ENCODE results near the gene WRNIP1. TPM values are rescaled to one million over a fixed set of nuclear protein-coding genes. Genes with fewer than 3 reads are reported as not detected.
A peak's percentile ranks its signal among the peaks of the same experiment; 100 is the strongest.
"Not testable (repeated sequence)": the region's sequence is repeated elsewhere in the genome, so short reads cannot be mapped to it uniquely, and the experiment has no call there.

Gene WRNIP1
- total RNA-seq, 1 experiment from 2014 or later = 47.9 TPM

DNA sequence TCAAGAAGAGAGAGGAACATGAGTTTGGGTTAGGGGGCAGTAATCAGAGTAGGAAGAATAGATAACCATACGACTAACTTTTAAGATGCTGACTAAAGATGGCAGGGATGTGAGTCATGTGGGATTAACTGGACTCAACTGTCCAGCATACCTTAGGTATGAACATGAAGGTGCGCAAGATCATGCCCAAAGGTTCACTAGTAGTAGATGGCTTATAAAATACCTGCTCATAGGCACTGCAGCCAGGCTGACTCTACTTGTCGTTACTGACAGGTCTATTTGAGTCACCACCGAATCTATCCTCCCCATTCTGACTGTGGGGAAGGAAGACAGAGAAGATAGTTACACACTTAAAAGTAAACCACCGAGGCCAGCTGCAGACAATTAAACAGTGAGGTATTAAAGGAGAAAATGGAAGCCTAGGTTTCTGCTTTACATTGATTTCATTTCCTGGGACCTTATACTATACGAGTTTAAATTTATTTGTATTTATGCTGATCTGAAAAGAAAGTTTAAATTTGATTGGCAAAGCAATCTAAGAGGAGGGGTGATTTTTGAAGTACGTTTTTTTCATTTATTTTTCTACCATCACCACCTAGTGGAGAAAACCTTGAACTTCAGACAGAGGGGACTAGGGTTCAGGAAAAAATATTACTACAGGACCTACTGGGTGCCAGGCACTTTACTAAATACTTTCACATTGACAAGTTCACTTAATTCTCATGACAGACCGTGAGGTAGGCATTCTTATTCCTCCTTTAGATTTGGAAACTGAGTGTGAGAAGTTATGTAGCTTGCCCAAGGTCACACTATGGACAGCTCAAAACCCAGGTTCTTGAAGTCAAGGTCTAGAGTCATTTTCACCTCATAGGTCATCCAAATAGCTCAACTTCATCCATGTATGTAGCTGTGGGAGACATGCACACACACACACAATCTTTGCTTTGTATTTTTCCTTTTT lies 4.0 kb upstream of the WRNIP1 start:
- no peaks in the 10 kb centered on the region for H3K9me3 ChIP-seq (ENCODE audit: low read length)
- H4K20me1 ChIP-seq (ENCODE audit: insufficient read depth, low read depth, low read length) = peaks cover 3% of the 10 kb centered on the region; the same call in 1 of the 2 replicates
- H2AFZ ChIP-seq (ENCODE audit: low read length) = no peak overlapping the region
- H3K27ac ChIP-seq (ENCODE audit: low read length) = no peak overlapping the region
- peak; percentile 65 for DNase-seq
- H3K4me1 ChIP-seq (ENCODE audit: low read length) = peaks cover 9% of the 10 kb centered on the region
- H3K4me3 ChIP-seq (ENCODE audit: low read length) = no peak overlapping the region
- H3K9me2 ChIP-seq (replicated peaks; ENCODE audit: insufficient read depth, low read length) = no peaks in the 10 kb centered on the region
- no peaks in the 10 kb centered on the region for H3K36me3 ChIP-seq (ENCODE audit: insufficient read depth, low read length)
- peaks cover 7% of the 10 kb centered on the region for H3K79me2 ChIP-seq (ENCODE audit: low read length)
- H3K9ac ChIP-seq (ENCODE audit: low read length) = no peak overlapping the region
- H3K4me2 ChIP-seq (ENCODE audit: low read depth, low read length, poor library complexity, severe bottlenecking) = no peak overlapping the region
- H3K27me3 ChIP-seq (ENCODE audit: low read length) = no peaks in the 10 kb centered on the region

DNA sequence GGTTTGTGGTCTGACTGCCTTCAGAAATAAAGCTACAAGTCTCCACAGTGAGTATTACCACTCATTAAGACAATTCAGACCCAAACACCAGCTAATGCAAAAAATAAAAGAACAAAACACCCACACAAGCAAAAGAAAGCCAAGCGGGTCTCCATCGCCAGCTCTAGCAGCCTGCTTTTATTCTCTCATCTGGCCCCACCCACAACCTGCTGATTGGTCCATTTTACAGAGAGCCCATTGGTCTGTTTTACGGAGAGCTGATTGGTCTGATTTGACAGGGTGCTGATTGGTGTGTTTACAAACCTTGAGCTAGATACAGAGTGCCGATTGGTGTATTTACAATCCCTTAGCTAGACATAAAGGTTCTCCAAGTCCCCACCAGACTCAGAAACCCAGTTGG lies 2.3 kb upstream of the WRNIP1 start:
- H3K4me2 ChIP-seq (ENCODE audit: low read depth, low read length, poor library complexity, severe bottlenecking); H3K27me3 ChIP-seq (ENCODE audit: low read length); H2AFZ ChIP-seq (ENCODE audit: low read length); H3K4me3 ChIP-seq (ENCODE audit: low read length); H3K36me3 ChIP-seq (ENCODE audit: insufficient read depth, low read length); H3K9ac ChIP-seq (ENCODE audit: low read length); H3K9me3 ChIP-seq (ENCODE audit: low read length); H3K9me2 ChIP-seq (replicated peaks; ENCODE audit: insufficient read depth, low read length); DNase-seq; H3K27ac ChIP-seq (ENCODE audit: low read length): not testable (repeated sequence)
- Histone ChIP-seq H3K79me2 (ENCODE audit: low read length) (peaks cover 24% of the 10 kb centered on the region), H4K20me1 (ENCODE audit: insufficient read depth, low read depth, low read length) (peaks cover 20% of the 10 kb centered on the region), H3K4me1 (ENCODE audit: low read length) (peaks cover 19% of the 10 kb centered on the region)

DNA sequence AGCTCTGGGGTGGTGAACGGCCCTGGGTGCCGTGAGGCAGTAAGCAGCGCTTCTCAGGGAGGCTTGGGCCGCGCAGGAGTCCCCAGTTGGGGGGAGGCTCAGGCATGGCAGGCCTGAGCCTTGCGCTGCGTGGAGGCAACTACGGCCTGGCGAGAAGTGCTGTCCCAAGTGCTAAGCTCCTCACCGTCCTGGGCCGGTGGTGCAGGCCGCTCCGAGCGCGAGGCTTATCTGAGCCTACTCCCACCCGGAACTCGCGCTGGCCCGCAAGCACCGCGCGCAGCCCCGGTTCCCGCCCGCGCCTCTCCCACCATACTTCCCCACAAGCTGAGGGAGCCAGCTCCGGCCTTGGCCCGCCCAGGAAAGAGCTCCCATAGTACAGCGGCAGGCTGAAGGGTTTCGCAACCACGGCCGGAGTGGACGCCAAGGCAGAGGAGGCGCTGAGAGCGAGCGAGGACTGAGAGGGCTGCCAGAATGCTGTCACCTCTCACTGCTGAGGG lies 1.8 kb upstream of the WRNIP1 start:
- peaks cover 29% of the 10 kb centered on the region for H3K79me2 ChIP-seq (ENCODE audit: low read length)
- no peak overlapping the region for H3K4me3 ChIP-seq (ENCODE audit: low read length)
- no peaks in the 10 kb centered on the region for H3K9me2 ChIP-seq (replicated peaks; ENCODE audit: insufficient read depth, low read length)

DNA sequence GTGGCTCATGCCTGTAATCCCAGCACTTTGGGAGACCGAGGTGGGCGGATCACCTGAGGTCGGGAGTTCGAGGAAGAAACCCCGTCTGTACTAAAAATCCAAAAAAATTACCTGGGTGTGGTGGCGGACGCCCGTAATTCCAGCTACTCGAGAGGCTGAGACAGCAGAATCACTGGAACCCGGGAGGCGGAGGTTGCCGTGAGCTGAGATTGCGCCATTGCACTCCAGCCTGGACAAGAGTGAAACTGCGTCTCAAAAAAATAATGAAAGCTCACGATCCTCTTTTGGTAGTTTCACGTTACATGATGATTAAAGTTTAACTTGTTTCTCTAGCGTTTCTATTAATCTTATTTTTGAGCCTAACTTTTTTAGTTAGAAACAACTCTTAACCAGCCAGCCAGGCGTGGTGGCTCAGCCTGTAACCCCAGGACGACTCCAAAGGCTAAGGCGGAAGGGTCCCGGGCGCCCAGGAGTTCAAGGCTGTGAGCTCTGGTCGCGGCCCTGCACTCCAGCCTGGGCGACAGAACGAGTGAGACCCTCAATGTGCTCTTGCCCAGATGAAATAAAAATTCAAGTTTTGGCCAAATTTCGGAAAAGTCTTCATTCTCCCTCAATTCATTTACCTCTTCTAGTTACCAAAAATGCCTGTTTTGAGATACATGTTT lies 1.2 kb upstream of the WRNIP1 start:
- H3K9me3 ChIP-seq (ENCODE audit: low read length) = no peaks in the 10 kb centered on the region
- peak overlapping the region; percentile 75 for H3K4me2 ChIP-seq (ENCODE audit: low read depth, low read length, poor library complexity, severe bottlenecking)
- peaks cover 11% of the 10 kb centered on the region; the same call in 1 of the 2 replicates for H3K36me3 ChIP-seq (ENCODE audit: insufficient read depth, low read length)
- H3K79me2 ChIP-seq (ENCODE audit: low read length) = peaks cover 35% of the 10 kb centered on the region
- no peak for DNase-seq
- peak overlapping the region; percentile 65; the same call in 1 of the 2 replicates for H3K27ac ChIP-seq (ENCODE audit: low read length)
- peak overlapping the region; percentile 84 for H2AFZ ChIP-seq (ENCODE audit: low read length)
- peaks cover 30% of the 10 kb centered on the region for H3K4me1 ChIP-seq (ENCODE audit: low read length)
- peaks cover 31% of the 10 kb centered on the region for H4K20me1 ChIP-seq (ENCODE audit: insufficient read depth, low read depth, low read length)
- peak overlapping the region; percentile 71 for H3K9ac ChIP-seq (ENCODE audit: low read length)
- peak overlapping the region; percentile 62 for H3K4me3 ChIP-seq (ENCODE audit: low read length)
- no peaks in the 10 kb centered on the region for H3K9me2 ChIP-seq (replicated peaks; ENCODE audit: insufficient read depth, low read length)
- H3K27me3 ChIP-seq (ENCODE audit: low read length) = no peaks in the 10 kb centered on the region

More for the DNA sequence above, 1.8 kb upstream of the WRNIP1 start:
- Histone ChIP-seq H3K9me3 (ENCODE audit: low read length) (no peaks in the 10 kb centered on the region), H3K36me3 (ENCODE audit: insufficient read depth, low read length) (peaks cover 5% of the 10 kb centered on the region; the same call in 1 of the 2 replicates), H3K9ac (ENCODE audit: low read length) (no peak overlapping the region), H3K27me3 (ENCODE audit: low read length) (no peaks in the 10 kb centered on the region), H4K20me1 (ENCODE audit: insufficient read depth, low read depth, low read length) (peaks cover 25% of the 10 kb centered on the region), H3K27ac (ENCODE audit: low read length) (no peak overlapping the region), H3K4me1 (ENCODE audit: low read length) (peaks cover 24% of the 10 kb centered on the region), H2AFZ (ENCODE audit: low read length) (no peak overlapping the region), H3K4me2 (ENCODE audit: low read depth, low read length, poor library complexity, severe bottlenecking) (no peak overlapping the region)
- no peak for DNase-seq

DNA sequence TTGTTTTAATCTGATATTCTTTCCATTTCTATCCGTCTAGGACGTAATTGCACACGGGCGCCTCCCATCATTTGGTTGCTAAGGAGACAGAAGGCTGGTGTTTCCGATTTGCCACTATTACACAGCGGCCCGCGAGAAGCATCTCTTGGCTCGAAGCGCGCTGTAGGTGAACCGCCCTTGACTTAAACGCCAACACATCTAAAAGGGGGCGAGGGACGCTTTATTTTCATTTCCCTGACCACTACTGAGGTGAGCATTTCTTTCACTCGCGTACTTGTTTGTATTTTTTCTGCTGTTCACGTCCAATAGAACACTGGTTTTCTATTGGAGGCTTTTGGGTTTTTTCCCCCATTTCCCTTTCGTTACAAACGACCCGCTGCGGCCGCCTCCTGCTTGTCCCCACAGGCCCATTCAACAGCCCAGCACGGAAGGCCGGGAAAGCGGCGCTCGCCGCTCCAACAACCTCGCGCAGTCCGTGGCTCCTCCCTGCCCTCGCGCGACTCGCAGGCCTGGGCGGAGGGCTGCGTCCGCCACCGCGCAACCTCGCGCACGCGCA lies 505 bp upstream of the WRNIP1 start:
- DNase-seq = peak; percentile 91
- Histone ChIP-seq H3K4me3 (ENCODE audit: low read length) (peak overlapping the region; percentile 62), H2AFZ (ENCODE audit: low read length) (peak overlapping the region; percentile 84), H3K9me3 (ENCODE audit: low read length) (no peaks in the 10 kb centered on the region), H4K20me1 (ENCODE audit: insufficient read depth, low read depth, low read length) (peaks cover 31% of the 10 kb centered on the region), H3K79me2 (ENCODE audit: low read length) (peaks cover 42% of the 10 kb centered on the region), H3K4me2 (ENCODE audit: low read depth, low read length, poor library complexity, severe bottlenecking) (peak overlapping the region; percentile 75), H3K27ac (ENCODE audit: low read length) (peak overlapping the region; percentile 65), H3K36me3 (ENCODE audit: insufficient read depth, low read length) (peaks cover 14% of the 10 kb centered on the region; the same call in 1 of the 2 replicates), H3K9me2 (replicated peaks; ENCODE audit: insufficient read depth, low read length) (no peaks in the 10 kb centered on the region), H3K27me3 (ENCODE audit: low read length) (no peaks in the 10 kb centered on the region), H3K9ac (ENCODE audit: low read length) (peak overlapping the region; percentile 71), H3K4me1 (ENCODE audit: low read length) (peaks cover 32% of the 10 kb centered on the region)

DNA sequence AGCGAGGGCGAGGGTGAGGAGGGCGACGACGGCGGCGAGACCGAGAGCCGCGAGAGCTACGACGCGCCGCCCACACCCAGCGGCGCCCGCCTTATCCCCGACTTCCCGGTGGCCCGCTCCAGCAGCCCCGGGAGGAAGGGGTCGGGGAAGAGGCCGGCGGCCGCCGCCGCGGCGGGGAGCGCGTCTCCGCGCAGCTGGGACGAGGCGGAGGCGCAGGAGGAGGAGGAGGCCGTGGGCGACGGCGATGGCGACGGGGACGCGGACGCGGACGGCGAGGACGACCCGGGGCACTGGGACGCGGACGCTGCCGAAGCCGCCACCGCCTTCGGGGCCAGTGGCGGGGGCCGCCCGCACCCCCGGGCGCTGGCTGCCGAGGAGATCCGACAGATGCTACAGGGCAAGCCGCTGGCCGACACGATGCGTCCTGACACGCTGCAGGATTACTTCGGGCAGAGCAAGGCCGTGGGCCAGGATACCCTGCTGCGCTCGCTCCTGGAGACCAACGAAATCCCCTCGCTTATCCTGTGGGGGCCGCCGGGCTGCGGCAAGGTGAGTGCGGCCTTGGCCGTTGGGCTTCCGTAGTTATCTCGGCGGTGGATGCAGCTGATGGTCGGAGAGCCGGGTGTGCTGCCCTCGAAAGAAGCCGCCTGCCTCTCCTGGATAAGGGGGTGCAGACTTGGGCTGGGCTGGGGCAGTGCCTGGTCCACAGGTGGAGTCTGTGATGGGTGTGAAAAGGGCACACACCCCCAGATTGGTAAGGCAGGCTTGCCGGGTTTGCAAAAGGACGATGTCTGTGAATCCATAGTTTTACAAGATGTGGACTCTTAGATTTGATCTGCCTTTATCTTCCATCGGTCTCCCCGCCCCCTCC lies 938 bp downstream of the WRNIP1 start:
- H3K36me3 ChIP-seq (ENCODE audit: insufficient read depth, low read length) = peaks cover 28% of the 10 kb centered on the region; the same call in 1 of the 2 replicates
- no peaks in the 10 kb centered on the region for H3K27me3 ChIP-seq (ENCODE audit: low read length)
- H4K20me1 ChIP-seq (ENCODE audit: insufficient read depth, low read depth, low read length) = peaks cover 39% of the 10 kb centered on the region
- peak overlapping the region; percentile 70 for H3K27ac ChIP-seq (ENCODE audit: low read length)
- DNase-seq = peak; percentile 73
- H3K9ac ChIP-seq (ENCODE audit: low read length) = peak overlapping the region; percentile 97
- peak overlapping the region; percentile 99 for H3K4me3 ChIP-seq (ENCODE audit: low read length)
- H3K9me2 ChIP-seq (replicated peaks; ENCODE audit: insufficient read depth, low read length) = no peaks in the 10 kb centered on the region
- H3K4me2 ChIP-seq (ENCODE audit: low read depth, low read length, poor library complexity, severe bottlenecking) = peak overlapping the region; percentile 100
- peaks cover 34% of the 10 kb centered on the region for H3K4me1 ChIP-seq (ENCODE audit: low read length)
- H3K9me3 ChIP-seq (ENCODE audit: low read length) = no peaks in the 10 kb centered on the region
- H3K79me2 ChIP-seq (ENCODE audit: low read length) = peaks cover 56% of the 10 kb centered on the region
- 0 out of 2 replicates have a peak overlapping the region, but pooled peaks have one; percentile 57 for H2AFZ ChIP-seq (ENCODE audit: low read length)

DNA sequence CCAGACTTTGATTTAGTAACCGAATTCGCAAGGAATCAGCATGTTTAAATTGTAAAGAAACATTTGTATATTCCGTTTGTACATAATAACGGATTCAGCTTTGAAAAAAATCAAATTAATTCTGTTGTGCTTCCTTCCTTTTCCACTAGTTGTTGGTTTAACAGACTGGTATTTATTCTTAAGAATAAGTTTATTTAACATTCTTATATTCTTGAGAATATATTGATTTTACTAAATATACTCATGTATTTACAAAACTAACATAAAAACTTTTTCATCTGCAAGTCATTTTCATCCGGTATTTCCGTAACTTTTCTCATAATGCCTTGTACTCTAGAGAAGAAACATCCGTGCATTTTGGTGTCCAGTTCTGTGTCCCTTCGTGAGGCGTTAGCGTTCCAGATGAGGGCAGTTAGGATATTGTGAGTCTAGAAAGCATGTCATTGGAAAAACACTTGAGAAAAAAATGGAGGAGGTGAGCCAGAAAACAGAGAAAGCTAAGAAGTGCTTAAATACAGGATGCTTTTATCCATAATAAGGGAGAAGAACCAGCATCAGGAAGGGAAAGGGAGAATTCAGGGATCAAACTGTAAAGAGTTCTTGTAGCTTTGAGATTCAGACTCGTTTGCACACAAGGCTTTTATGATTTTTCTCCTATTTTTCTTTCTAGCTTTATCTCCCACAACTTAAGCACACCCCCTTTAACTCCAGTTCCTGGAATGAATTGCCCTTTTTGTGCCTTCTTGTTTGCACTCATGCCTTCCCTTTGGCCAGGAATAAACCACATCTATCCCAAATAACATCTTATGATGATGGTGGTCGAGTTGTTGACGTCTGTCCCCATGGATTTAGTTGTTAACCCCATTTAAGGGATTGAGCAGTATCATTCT lies 1.8 kb downstream of the WRNIP1 start:
- H3K9me3 ChIP-seq (ENCODE audit: low read length) = no peaks in the 10 kb centered on the region
- H3K27ac ChIP-seq (ENCODE audit: low read length) = peak overlapping the region; percentile 70; the same call in 1 of the 2 replicates
- no peak for DNase-seq
- H4K20me1 ChIP-seq (ENCODE audit: insufficient read depth, low read depth, low read length) = peaks cover 41% of the 10 kb centered on the region
- peak overlapping the region; percentile 100 for H3K4me2 ChIP-seq (ENCODE audit: low read depth, low read length, poor library complexity, severe bottlenecking)
- H3K4me1 ChIP-seq (ENCODE audit: low read length) = peaks cover 34% of the 10 kb centered on the region
- H3K27me3 ChIP-seq (ENCODE audit: low read length) = no peaks in the 10 kb centered on the region
- H3K9ac ChIP-seq (ENCODE audit: low read length) = peak overlapping the region; percentile 97
- peaks cover 36% of the 10 kb centered on the region; the same call in 1 of the 2 replicates for H3K36me3 ChIP-seq (ENCODE audit: insufficient read depth, low read length)
- H3K9me2 ChIP-seq (replicated peaks; ENCODE audit: insufficient read depth, low read length) = no peaks in the 10 kb centered on the region
- no peak overlapping the region for H2AFZ ChIP-seq (ENCODE audit: low read length)
- H3K79me2 ChIP-seq (ENCODE audit: low read length) = peaks cover 65% of the 10 kb centered on the region
- peak overlapping the region; percentile 99 for H3K4me3 ChIP-seq (ENCODE audit: low read length)

Data from Karpas-422 (cell line).